ENCODE results near the gene KRT77. TPM values are rescaled to one million over a fixed set of nuclear protein-coding genes. Genes with fewer than 3 reads are reported as not detected.

Gene KRT77
- total RNA-seq, 1 experiment from 2014 or later: not detected

- TF ChIP-seq CREM (CRISPR knock-in tag; IDR thresholded peaks at IDR 0.05) (no peak), ZNF512 (CRISPR knock-in tag; IDR thresholded peaks at IDR 0.05; ENCODE audit: borderline replicate concordance) (no peak), ARID4B (CRISPR knock-in tag; IDR thresholded peaks at IDR 0.05; ENCODE audit: borderline replicate concordance) (no peak), TEAD1 (CRISPR knock-in tag; IDR thresholded peaks at IDR 0.05) (no peak), PRRX2 (CRISPR knock-in tag; IDR thresholded peaks at IDR 0.05) (no peak), E2F5 (CRISPR knock-in tag; IDR thresholded peaks at IDR 0.05) (no peak)
These were observed 59.9 kb downstream of the KRT77 start (continued) for GRCh38 chr12:52643233-52644077.

GRCh38 chr12:52641468-52641867 is 61.9 kb downstream of the KRT77 start:
- no peaks in the 10 kb centered on the region for H3K36me3 Mint-ChIP-seq
- CTCF ChIA-PET: interaction anchor here (1.1 to 2.1 kb wide), 5 partner anchors 8 to 269 kb away, joined by 3 to 8 read pairs (median 6); no protein-coding TSS in a partner anchor
- no peaks in the 10 kb centered on the region for H3K9me3 Mint-ChIP-seq
- H3K27ac Mint-ChIP-seq: no peak overlapping the region
- POLR2A ChIA-PET: no interaction called here
- ATAC-seq: no peak
- H3K4me1 Mint-ChIP-seq: no peaks in the 10 kb centered on the region
- TF ChIP-seq ZBTB43 (CRISPR knock-in tag; IDR thresholded peaks at IDR 0.05) (no peak), ZNF423 (CRISPR knock-in tag; IDR thresholded peaks at IDR 0.05) (no peak), SOX15 (CRISPR knock-in tag; IDR thresholded peaks at IDR 0.05) (no peak), ZBTB21 (CRISPR knock-in tag; IDR thresholded peaks at IDR 0.05; ENCODE audit: borderline replicate concordance) (no peak), E2F4 (CRISPR knock-in tag; IDR thresholded peaks at IDR 0.05; ENCODE audit: borderline replicate concordance, low read depth) (no peak)
- no peak overlapping the region for H3K4me3 Mint-ChIP-seq
- no peaks in the 10 kb centered on the region; the same call in 1 of the 2 replicates for H3K27me3 Mint-ChIP-seq (ENCODE audit: low read depth)
- DNase-seq (ENCODE audit: low spot score): no peak

Other genes starting within 250 kb of the KRT77 start
- not detected in 3 replicates for gene KRT6C, start 229.7 kb downstream of the KRT77 start, total RNA-seq (2021)
- not detected in 3 replicates for gene KRT6A, start 210.3 kb downstream of the KRT77 start, total RNA-seq (2021)
- not detected in 3 replicates for gene KRT5, start 183.1 kb downstream of the KRT77 start, total RNA-seq (2021)
- not detected in 3 replicates for gene KRT71, start 150.4 kb downstream of the KRT77 start, total RNA-seq (2021)
- not detected in 3 replicates for gene KRT74, start 129.7 kb downstream of the KRT77 start, total RNA-seq (2021)
- 0.11 TPM in 1 of 3 replicates, not detected in the others for gene KRT72, start 102.1 kb downstream of the KRT77 start, total RNA-seq (2021)
- gene KRT73, start 85.0 kb downstream of the KRT77 start, total RNA-seq (2021): not detected in 3 replicates
- not detected in 3 replicates for gene KRT2, start 51.3 kb downstream of the KRT77 start, total RNA-seq (2021)
- not detected in 3 replicates for gene KRT1, start 23.1 kb downstream of the KRT77 start, total RNA-seq (2021)
- gene KRT76, start 73.8 kb upstream of the KRT77 start, total RNA-seq (2021): not detected in 3 replicates
- gene KRT3, start 92.6 kb upstream of the KRT77 start, total RNA-seq (2021): not detected in 3 replicates
- not detected in 3 replicates for gene KRT4, start 110.6 kb upstream of the KRT77 start, total RNA-seq (2021)
- not detected in 3 replicates for gene KRT79, start 130.8 kb upstream of the KRT77 start, total RNA-seq (2021)
- gene KRT78, start 145.5 kb upstream of the KRT77 start, total RNA-seq (2021): not detected in 3 replicates
- 424 to 477 TPM (median 429 TPM) in 3 replicates for gene KRT8, start 201.6 kb upstream of the KRT77 start, total RNA-seq (2021)
- gene KRT18, start 245.6 kb upstream of the KRT77 start, total RNA-seq (2021): 461 to 525 TPM (median 465 TPM) in 3 replicates

Measured in WTC11 (cell line).